ENCODE results near the gene KSR2.
"Not testable (repeated sequence)": the region's sequence is repeated elsewhere in the genome, so short reads cannot be mapped to it uniquely, and the experiment has no call there.

KSR2 gene

DNA sequence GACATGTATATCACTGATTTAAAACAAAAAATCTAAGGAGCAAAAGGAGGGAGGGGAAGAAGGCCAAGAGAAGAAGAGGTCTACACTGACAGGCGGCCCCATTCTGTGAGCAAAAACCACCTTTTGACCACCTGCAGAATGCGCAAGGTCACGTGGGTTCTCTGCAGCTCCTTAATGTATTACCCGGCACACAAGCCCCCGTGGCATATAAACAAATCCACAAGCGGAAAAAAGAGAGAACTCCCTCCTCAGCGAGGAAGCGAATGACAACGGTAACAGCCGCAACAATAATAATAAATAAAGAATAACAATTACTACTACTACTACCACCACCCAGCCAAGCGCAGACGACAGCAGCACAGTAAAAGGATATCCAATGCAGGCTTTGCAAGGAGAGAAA lies 1.3 kb downstream of the KSR2 start:
- DNase-seq (ENCODE audit: low read depth): no peak

DNA sequence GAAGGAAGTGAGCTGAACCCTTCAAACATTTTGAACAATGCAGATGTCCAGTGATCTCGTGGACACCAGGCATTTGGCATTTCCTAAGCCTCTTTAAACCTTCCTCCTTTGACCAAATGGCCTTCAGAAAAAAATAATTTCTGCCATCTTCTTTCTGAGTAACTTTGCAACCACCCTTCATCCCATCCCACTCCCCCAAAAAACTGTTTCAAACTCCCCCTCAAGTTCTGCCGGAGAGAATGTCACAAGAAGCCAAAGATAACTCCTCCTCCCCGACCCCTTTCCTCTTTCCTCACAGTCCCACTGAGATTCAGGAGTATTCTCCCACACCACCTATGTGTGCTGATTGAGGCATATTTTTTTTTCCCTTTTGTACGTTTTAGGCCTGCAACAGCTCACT lies 1.7 kb downstream of the KSR2 start:
- DNase-seq (ENCODE audit: low read depth): no peak

- DNase-seq (ENCODE audit: low read depth): no peak
These were observed 2.3 kb downstream of the KSR2 start for GRCh38 chr12:117966511-117966910.

DNA sequence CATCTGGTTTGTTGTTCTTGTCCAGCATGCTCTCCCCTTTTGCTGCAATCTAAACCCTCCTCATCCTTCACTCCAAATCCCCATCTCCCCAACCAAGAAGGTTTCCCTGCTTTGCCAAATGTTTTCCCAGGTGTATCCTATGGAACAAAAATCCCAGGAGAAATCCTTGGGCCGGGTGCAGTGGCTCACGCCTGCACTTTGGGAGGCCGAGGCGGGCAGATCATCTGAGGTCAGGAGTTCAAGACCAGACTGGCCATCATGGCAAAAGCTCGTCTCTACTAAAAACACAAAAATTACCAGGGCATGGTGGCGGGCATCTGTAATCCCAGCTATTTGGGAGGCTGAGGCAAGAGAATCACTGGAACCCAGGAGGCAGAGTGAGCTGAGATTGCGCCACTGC lies 5.0 kb downstream of the KSR2 start:
- no peak for DNase-seq (ENCODE audit: low read depth)

DNA sequence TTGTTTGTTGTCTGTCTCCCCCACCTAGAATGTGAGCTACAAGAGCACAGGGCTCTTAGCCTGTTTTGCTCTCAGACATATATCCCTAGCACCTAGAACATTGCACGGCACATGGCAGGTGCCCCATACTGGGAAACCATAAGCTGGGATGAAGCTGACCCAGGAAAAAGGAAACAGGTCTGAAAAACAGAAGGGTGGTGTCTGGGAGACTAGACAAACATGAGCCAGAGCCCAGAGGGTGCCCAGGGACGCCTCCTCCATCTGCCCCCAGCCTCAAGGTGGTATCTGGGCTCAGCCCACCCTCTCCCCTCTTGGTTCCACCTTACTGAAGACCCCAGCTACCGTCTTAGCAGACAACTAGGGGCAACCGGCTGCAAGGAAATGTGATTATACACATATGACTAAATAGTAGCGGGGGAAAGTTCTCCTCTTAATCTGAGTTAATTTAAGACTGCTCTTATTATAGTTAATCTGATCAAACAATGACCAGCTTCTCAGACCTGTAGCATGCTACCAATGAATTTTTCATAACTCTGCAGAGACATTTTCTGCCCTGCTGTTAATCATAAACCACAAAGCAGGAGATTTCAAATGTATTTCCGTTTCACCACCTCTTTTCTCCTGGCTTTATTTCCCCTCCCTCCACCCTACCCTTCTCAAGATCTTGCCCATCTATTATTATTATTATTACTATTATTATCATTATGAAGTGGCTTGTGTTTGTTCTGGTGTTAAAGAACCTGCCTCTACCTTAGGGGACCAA lies 31.9 kb downstream of the KSR2 start:
- DNase-seq (ENCODE audit: low read depth): no peak

DNA sequence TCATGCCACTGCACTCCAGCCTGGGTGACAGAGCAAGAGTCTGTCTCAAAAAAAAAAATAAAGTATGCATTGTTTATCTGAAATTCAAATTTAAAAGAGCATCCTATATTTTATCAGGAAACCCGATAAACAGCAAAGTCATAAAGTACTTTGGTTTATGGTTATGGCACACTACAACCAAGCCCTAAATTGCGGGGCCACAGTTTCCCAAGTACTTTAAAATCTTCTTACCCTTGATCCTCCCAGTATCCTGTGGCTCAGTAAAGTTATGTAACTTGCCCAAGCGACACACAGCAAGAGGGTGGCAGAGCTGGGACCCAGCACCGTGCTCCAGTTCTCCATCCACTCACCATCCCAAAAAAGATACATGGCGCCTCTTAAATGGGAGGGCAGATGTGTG lies 35.2 kb downstream of the KSR2 start:
- no peak for DNase-seq (ENCODE audit: low read depth)

- no peak for DNase-seq (ENCODE audit: low read depth)
These were observed 42.3 kb downstream of the KSR2 start for GRCh38 chr12:117926391-117926899.

GRCh38 chr12:117921929-117922777 lies 46.6 kb downstream of the KSR2 start:
- DNase-seq (ENCODE audit: low read depth): no peak

- no peak for DNase-seq (ENCODE audit: low read depth)
These were observed 49.3 kb downstream of the KSR2 start for GRCh38 chr12:117919479-117919878.

DNA sequence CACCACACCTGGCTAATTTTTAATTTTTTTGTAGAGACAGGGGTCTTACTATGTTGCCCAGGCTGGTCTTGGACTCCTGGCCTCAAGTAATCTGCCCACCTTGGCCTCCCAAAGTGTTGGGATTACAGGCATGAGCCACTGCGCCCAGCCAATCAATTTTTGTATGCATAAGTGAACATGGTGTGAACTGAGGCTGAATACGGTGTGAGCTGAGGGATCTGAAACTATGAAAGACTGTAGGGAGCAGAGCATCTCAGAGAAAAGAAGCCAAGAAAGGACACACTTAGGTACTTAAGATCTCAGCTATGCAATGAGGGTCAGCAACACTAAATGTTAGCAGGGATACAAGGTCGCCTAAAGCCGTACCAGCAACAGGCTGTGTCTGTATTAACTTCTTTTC lies 54.1 kb downstream of the KSR2 start:
- DNase-seq (ENCODE audit: low read depth): no peak

DNA sequence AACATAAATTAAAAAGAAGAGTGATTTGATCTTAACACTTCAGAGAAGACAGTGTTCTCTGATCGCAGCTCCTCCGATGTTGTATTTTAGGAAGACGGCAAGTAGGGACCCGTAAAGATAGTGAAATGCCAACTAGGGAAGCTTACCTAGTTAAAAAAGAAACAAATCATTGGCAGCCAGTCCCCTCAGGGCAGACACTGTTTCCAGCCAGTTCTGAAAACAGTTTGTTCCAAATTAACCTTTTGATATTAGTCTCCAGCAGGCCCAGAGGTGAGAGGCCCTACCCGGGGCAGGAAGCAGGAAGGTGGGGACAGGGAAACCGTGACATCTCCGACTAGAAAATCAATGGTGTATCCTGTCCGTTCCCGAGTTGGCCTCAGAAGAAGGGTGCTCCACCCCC lies 56.0 kb downstream of the KSR2 start:
- no peak for DNase-seq (ENCODE audit: low read depth)

DNA sequence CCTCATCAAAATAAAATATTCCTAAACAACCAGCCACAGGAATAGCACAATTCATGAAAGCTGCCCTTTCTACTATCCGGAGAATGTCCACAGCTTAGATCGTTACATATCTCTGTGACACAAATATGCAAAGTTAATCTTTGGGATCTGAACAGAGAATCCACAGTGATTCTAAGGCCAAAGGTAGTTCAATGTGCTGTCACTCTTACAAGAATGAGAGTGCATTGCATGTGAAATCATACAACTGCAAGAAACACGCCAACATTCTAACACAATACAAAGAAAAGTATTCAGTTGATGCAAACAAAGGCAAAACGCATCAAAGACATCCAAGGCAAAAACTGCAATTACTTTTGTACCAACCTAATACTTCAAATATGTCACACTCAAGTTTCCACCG lies 60.4 kb downstream of the KSR2 start:
- no peak for DNase-seq (ENCODE audit: low read depth)

DNA sequence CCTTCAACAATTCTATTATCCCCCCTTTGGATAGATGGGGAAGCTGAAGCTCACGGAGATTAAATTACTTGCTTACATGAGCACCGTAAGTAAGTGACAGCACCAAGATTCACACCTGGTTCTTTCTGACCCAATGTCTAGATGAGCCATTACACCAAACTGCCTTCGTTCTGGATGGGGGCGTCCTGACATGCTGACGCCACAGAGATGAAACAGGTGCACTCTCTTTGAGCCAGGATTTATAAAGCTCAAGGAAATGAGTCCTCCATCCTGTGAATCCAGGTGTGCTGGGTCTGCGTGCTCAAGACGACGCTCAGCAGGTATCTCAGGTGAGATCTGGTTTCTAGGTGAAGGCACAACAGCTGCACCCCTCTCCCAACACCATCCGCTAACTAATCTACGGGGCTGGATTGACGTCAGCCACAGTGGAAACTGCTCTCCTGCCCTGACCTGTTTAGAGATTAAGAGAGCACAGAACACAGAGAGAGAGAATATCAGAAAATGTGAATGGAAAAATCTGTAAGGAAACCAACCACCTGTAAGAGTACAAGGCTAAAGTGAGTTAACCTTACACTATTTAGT lies 61.6 kb downstream of the KSR2 start:
- DNase-seq (ENCODE audit: low read depth): no peak

- DNase-seq (ENCODE audit: low read depth): no peak
These were observed 64.7 kb downstream of the KSR2 start for GRCh38 chr12:117904051-117904450.

DNA sequence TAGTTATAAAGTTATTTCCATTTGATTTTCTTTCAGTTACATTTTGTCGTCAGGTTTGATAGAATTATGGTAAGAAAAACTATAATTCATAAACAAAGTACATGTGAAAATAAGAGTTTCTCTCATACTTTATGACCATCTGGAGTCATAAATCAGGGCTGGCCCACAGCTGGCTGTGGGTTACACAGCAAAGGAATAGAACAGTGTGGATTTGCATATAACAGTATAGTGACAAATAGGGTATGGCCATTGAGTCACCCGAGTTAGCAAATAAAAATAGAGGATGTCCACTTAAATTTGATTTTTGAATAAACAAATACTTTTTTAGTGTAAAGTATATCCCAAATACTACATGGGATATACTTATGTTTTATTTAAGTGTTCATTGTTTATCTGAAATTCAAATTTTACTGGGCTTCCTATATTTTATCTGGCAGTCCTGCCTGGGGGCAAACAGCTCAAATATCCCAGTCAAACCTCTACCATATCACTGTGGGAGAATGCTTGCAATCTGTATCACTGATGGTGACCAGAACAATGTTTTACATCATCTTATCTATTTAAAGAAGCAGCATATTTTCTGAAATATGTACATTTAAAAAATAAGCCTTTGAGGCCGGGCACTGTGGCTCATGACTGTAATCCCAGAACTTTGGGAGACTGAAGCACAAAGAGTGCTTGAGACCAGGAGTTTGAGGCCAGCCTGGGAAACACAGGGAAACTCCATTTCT lies 65.5 kb downstream of the KSR2 start:
- DNase-seq (ENCODE audit: low read depth): no peak

DNA sequence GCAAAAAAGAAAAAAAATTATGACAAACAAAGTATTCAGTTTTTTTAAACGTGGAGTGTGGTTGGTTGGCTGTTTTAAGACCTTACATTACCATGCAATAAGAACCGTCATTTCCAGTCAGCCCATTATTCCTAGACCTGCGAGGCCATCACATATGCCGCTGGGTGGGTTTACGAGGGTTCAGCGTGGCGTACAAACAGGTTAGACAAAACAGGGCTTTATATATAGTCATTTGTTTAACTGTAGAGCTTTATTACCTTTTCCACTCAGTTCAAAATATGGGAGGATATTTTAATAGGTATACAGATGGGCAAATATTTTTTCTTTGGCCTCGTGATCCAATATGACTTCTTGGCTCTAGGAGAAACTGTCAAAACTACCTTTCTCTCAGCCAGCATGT lies 67.2 kb downstream of the KSR2 start:
- no peak for DNase-seq (ENCODE audit: low read depth)

DNA sequence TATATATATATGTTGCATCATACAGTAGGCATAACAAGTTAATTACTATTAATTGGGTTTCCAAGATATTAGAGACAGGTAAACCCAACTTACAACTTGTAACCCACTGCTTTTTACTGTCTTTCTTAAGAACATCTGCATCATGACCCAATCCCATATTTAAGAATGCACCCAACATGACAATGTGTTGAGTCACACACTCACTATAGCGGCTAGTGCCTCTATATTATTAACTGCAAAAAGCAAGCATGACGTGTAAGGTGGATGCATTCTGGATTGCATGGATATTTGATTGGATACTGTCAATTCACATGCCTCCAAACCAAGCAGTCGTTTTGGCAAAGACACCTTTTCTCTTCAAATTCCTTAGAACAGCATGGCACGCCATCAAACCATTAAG lies 68.2 kb downstream of the KSR2 start:
- no peak for DNase-seq (ENCODE audit: low read depth)

- no peak for DNase-seq (ENCODE audit: low read depth)
These were observed 71.2 kb downstream of the KSR2 start for GRCh38 chr12:117897372-117898161.

DNA sequence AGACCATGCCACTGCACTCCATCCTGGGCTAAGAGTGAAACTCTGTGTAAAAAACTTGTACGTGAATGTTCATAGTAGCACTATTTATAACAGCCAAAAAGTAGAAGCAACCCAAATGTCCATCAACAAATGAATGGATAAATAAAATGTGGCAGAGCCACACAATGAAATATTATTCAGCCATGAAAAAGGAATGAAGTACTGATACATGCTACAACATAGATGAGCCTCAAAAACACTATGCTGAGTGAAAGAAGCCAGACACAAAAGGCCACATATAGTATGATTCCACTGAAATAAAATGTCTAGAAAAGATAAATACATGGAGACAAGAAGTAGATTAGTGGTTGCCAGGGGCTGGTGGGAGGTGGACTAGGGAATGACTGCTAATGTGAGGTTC lies 72.8 kb downstream of the KSR2 start:
- no peak for DNase-seq (ENCODE audit: low read depth)

DNA sequence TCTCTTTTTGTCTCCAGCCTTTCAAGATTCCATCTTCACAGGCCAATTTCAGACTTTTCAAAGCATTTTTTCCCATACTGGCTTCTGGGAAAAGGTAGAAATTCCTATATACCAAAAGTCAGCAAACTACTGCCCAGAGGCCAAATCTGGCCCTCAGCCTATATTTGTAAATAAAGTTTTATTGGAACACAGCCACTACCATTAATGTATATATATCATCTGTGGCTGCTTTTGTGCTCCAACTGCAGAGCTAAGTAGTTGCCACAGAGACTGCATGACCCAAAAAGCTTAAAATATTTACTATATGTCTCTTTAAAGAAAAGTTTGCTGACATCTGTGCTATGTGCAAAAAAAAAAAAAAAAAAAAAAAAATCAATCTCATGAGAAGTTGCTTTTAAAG lies 76.3 kb downstream of the KSR2 start:
- DNase-seq (ENCODE audit: low read depth): no peak

- DNase-seq (ENCODE audit: low read depth): not testable (repeated sequence)
These were observed 77.5 kb downstream of the KSR2 start for GRCh38 chr12:117891265-117891664.

Data from amniotic epithelial cell (primary cell).